ENCODE results near the gene GPR37L1.
"Not testable (repeated sequence)": the region's sequence is repeated elsewhere in the genome, so short reads cannot be mapped to it uniquely, and the experiment has no call there.

The GPR37L1 gene

GRCh38 chr1:202101184-202101583, 21.5 kb upstream of the GPR37L1 start:
- no peak for TF ChIP-seq POLR2A (IDR thresholded peaks at IDR 0.05; ENCODE audit: low read depth, low read length)
- DNase-seq (ENCODE audit: insufficient read length, low spot score), result no peak
- no peak for FAIRE-seq

- FAIRE-seq, result no peak
- TF ChIP-seq POLR2A (IDR thresholded peaks at IDR 0.05; ENCODE audit: low read depth, low read length), result no peak
- no peak for DNase-seq (ENCODE audit: insufficient read length, low spot score)
Measured at GRCh38 chr1:202104073-202104472, 18.6 kb upstream of the GPR37L1 start.

GRCh38 chr1:202105571-202106339, 17.0 kb upstream of the GPR37L1 start:
- 0 out of 2 replicates have a peak, but pooled peaks have one; percentile 16 for TF ChIP-seq POLR2A (IDR thresholded peaks at IDR 0.05; ENCODE audit: low read depth, low read length)
- peak; percentile 72 for DNase-seq (ENCODE audit: insufficient read length, low spot score)
- FAIRE-seq, result peak; percentile 33

GRCh38 chr1:202106340-202107254, 16.1 kb upstream of the GPR37L1 start:
- DNase-seq (ENCODE audit: insufficient read length, low spot score) (no peak), FAIRE-seq (no peak)

GRCh38 chr1:202107321-202107761, 15.4 kb upstream of the GPR37L1 start:
- no peak for FAIRE-seq
- DNase-seq (ENCODE audit: insufficient read length, low spot score), result no peak
- no peak for TF ChIP-seq POLR2A (IDR thresholded peaks at IDR 0.05; ENCODE audit: low read depth, low read length)

More at GRCh38 chr1:202106340-202107254, 16.1 kb upstream of the GPR37L1 start:
- TF ChIP-seq POLR2A (IDR thresholded peaks at IDR 0.05; ENCODE audit: low read depth, low read length), result no peak

GRCh38 chr1:202107801-202108731, 14.7 kb upstream of the GPR37L1 start:
- FAIRE-seq, result no peak
- TF ChIP-seq POLR2A (IDR thresholded peaks at IDR 0.05; ENCODE audit: low read depth, low read length), result no peak

GRCh38 chr1:202110977-202111376, 11.7 kb upstream of the GPR37L1 start:
- no peak for FAIRE-seq
- DNase-seq (ENCODE audit: insufficient read length, low spot score), result no peak
- TF ChIP-seq POLR2A (IDR thresholded peaks at IDR 0.05; ENCODE audit: low read depth, low read length), result no peak

More at GRCh38 chr1:202107801-202108731, 14.7 kb upstream of the GPR37L1 start:
- no peak for DNase-seq (ENCODE audit: insufficient read length, low spot score)

GRCh38 chr1:202111589-202111988, 11.1 kb upstream of the GPR37L1 start:
- DNase-seq (ENCODE audit: insufficient read length, low spot score); FAIRE-seq: not testable (repeated sequence)

- no peak for TF ChIP-seq POLR2A (IDR thresholded peaks at IDR 0.05; ENCODE audit: low read depth, low read length)
- no peak for DNase-seq (ENCODE audit: insufficient read length, low spot score)
- FAIRE-seq, result no peak
Measured at GRCh38 chr1:202112859-202113689, 9.6 kb upstream of the GPR37L1 start.

GRCh38 chr1:202113690-202114300, 8.9 kb upstream of the GPR37L1 start:
- TF ChIP-seq POLR2A (IDR thresholded peaks at IDR 0.05; ENCODE audit: low read depth, low read length), result no peak
- DNase-seq (ENCODE audit: insufficient read length, low spot score) (no peak), FAIRE-seq (no peak)

GRCh38 chr1:202116287-202116686, 6.4 kb upstream of the GPR37L1 start:
- DNase-seq (ENCODE audit: insufficient read length, low spot score) (no peak), FAIRE-seq (no peak)
- no peak for TF ChIP-seq POLR2A (IDR thresholded peaks at IDR 0.05; ENCODE audit: low read depth, low read length)

GRCh38 chr1:202117898-202118371, 4.8 kb upstream of the GPR37L1 start:
- FAIRE-seq, result no peak
- no peak for TF ChIP-seq POLR2A (IDR thresholded peaks at IDR 0.05; ENCODE audit: low read depth, low read length)

More at GRCh38 chr1:202117898-202118371, 4.8 kb upstream of the GPR37L1 start:
- DNase-seq (ENCODE audit: insufficient read length, low spot score), result no peak

All from H54 (cell line).